HG03108 (cell line): ENCODE measurements around the gene PKDCC.

ENCODE experiments used
- ATAC-seq: cut with Tn5 transposase; IDR thresholded peaks from one replicate; pipeline ENCODE4 v1.9.1; 2021; ENCODE audit warnings: moderate library complexity; ENCODE audit not compliant: unreplicated experiment

The PKDCC gene

DNA sequence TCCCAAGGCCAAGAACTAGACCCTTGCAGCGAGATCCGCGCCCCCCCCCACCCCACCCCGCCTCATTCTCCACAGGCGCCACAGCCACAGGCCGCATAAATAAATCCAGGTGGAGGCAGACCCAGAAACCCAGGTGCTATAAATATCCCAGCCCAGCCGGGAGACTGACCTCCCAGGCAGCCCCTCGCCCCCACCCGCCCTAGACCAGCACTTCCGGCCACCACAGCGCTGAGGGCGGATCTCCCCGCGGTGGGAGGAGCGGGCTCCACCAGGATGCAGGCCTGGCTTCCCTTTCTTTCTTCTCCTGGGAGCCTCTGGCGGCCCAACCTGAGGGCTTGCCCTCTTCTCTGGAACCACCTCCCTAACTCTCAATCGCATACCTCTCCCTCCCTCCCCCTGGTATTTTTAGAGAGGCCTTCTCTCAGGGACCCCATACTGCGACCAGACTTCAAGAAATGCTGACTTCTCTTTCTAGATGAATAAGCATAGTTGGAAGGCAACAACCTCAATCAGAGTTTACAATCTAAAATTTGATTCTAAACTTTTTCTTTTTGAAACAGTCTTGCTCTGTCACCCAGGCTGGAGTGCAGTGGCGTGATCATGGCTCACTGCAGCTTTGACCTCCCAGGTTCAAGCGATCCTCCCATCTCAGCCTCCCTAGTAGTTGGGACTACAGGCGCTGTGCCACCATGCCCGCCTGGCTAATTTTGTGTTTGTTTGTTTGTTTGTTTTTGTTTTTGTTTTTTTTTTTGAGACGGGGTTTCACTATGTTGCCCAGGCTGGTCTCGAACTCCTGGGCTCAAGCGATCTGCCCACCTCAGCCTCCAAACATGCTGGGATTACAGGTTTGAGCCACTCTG lies 55.0 kb downstream of the PKDCC start:
- peak; percentile 7 for ATAC-seq

DNA sequence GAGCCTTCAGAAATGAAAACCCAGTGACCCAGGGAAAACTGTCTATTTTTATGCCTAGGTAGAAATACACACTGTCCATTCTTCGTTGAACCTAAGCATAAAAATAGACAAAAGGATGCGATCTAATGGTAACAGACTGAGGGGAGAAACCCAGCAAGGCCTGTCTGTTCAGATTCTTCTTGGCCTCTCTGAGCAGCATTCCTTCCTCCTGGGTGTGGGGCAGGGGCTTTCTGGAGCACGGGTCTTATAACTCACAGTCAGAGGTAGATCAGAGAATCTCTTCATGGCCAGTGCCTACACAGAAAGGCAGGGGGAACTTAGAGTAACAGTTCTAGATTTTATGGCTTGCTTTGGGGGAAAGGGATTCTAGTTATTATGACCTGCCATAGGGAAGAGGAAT lies 56.0 kb downstream of the PKDCC start:
- ATAC-seq = no peak

DNA sequence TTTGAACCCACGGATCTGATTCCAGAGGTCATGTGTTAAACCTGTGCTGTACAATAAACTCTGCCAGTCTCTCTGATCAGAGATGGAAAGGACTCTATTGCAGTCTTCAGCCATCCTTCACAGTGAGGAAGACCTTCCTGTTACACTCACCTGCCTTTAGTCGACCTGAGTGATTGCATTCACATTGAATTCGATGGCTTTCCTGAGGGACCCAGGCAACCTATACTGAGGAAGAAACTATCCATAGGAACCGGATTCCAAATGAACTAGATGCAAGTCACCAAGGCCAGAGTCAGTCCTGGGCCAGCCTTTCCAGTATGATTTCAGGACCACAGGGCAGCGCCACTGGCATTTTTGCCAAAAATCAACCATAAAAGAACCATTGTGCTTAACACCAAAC lies 56.8 kb downstream of the PKDCC start:
- ATAC-seq = no peak

DNA sequence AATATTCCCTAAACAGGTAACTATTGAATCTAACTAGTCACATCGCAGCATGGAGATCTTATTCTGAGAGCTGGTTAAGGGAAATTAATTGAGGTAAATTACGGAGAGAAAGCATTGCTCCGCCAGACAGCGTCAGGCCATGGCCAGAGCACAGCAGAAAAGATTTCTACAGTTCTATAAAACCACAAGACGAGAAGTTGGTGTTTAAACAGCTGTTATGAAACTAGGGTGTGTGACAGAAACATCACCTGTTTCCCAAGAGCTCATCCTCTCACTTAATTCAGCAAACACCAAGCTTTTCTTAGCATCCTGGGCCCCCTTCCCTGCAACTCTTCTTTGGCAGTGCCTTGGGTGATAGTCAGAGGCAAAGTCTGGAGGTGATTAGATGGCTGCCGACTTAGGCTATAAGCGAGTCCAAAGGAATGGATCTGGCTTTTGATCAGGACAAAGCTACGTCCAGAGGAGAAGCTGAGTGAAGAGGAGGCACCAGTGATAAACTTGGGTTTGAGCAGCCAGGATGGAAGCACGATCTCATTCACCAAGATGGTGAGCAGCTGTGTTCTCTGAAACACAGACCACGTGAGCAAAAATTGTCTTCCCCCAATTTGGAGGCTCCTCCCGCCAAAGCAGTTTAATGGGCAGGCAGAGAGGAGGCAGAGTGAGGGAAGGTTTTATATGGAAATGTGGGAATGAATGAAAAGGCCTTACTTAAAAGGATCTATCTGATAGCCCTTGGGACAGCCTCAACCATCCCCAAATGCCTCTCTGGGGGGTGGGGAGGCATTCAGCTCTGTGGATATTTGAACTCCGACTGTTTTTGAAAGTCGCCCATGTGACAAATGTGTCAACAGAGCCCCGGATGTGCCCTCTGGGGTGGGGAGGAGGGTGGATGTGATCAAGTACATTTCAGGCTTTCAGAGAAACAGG lies 57.8 kb downstream of the PKDCC start:
- ATAC-seq = peak; percentile 48

DNA sequence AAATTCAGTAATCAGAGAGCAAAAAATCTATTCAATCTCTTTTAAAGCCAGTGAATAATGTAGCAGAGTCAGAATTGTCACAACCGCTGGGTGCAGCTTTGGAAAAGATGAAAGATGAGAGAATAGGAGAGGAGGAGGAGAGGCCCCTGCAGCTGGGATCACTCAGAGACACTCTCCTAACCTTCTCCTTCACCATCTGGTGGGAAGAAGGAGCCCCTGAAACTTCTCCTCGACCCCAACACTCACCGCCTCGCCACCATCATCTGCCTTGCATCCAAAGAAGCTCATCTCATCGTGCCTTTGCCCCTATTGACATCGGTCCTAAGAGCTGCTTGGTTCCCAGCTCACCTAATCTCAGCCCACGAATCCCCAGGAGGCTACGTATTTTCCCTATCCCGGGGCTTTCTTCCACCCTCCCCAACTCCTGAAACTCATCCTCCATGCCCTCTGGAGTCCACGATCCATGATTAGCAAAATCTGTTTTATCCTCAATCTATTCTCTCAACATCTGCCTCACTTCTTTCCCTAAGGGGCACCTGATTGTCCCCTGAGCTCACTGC lies 58.5 kb downstream of the PKDCC start:
- ATAC-seq = no peak

DNA sequence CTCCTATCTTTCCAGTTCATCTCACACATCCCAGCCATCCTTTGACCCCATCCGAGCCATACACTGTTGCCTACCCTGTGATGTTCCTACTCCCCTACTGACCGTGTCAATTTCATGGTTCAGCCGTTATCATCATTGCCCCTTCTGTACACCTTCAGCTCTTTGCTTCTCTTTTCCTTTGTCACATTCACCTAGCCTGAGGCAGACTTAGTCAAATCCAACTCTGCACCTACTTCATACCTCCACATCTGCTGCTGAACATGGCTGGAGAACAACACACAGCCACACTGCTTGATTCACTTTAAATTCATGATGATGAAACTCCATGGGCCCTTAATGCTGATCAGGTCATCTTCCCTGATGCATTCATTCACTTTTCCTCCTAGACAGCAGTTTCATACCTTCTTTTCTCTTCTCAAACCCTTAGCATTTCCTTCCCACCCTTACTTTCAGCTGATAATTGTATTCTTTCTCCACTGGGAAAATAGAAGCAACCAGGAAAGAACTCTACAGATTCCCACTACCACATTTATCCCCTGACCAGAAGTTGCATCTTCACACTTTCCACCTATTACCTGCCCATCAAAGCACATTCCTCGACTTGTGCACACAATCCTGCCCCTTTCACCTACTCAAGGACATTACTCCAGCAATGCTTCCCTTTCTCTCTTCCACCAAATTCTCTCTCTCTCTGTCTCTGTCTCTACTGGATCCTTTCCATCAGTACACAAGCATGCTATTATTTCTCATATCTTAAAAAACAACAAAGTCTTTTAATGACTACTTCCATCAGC lies 59.6 kb downstream of the PKDCC start:
- no peak for ATAC-seq
